Measurements from ENCODE around the gene UVRAG. TPM values are rescaled to one million over a fixed set of nuclear protein-coding genes. Genes with fewer than 3 reads are reported as not detected.

The UVRAG gene
- total and polyA plus RNA-seq, 2 of the 4 experiments (the other 2 are of a cell fraction) = 5.6 to 10.9 TPM

DNA sequence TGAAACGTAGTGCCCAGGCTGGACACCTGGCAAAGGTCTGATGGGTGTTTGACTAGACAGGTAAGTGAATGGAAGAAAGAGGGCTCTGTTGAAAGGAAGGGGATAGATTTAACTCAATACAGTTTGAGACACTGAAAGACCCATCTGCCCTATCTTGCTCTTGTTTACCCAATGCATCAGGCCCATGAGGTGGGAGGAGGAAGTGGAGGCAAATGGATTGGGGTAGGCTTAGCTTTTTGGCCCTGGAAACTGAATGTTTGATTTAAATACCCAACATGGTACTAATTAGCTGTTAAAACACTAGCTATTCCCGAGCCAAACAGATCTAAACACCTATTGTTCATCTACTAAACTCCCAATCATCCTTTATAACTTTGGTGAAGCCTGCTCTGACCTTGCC, 3.5 kb upstream of the UVRAG start:
- H3K9ac ChIP-seq (ENCODE audit: low read depth, low read length) = no peak overlapping the region
- WGBS, 2 experiments (ENCODE audit: extremely low coverage in 2 of 2, insufficient read length in 1 of 2) = no CpG with 5 or more reads among the region's 2 CpGs
- dilution Hi-C loops (cut with HindIII; ENCODE audit: low sequenced_read_pairs, unreplicated experiment) (no loop called here), in situ Hi-C loops (cut with MboI; ENCODE audit: low sequenced_read_pairs) (no loop called here), intact Hi-C loops (cut with micrococcal nuclease) (no loop called here)
- H3K79me1 ChIP-seq (ENCODE audit: low read depth in 1 of 2, low read length in 2 of 2) = peaks cover 9 to 14% of the 10 kb centered on the region in 2 experiments; a peak in 3 of 4 replicates
- no TSS peak for BruUV-seq (replicated peaks)
- H2AK5ac ChIP-seq (ENCODE audit: low read depth, low read length) = no peak overlapping the region
- no peak overlapping the region for H4K5ac ChIP-seq (ENCODE audit: low read depth, low read length)
- POLR2A ChIA-PET (ENCODE audit: unreplicated experiment) = no interaction called here
- no peak overlapping the region for H3K27ac ChIP-seq (ENCODE audit: insufficient read depth, low read length)
- H2BK5ac ChIP-seq (ENCODE audit: low read depth, low read length, poor library complexity, severe bottlenecking) = no peak overlapping the region
- DNase-seq = no peak
- 0 out of 2 replicates have a peak, but pooled peaks cover 2% of the 10 kb centered on the region for H4K20me1 ChIP-seq (ENCODE audit: insufficient read depth, low read length)
- H3K56ac ChIP-seq (ENCODE audit: extremely low read depth, insufficient read depth, low read length) = no peak overlapping the region
- no peak for ATAC-seq (ENCODE audit: low read depth)
- no peaks in the 10 kb centered on the region for H3K9me1 ChIP-seq (ENCODE audit: insufficient read depth, low read length)
- H2AFZ ChIP-seq (replicated peaks; ENCODE audit: low read length, poor library complexity) = no peak overlapping the region
- no peak overlapping the region for H3K14ac ChIP-seq (replicated peaks; ENCODE audit: low read depth, low read length)
- H3K23ac ChIP-seq (ENCODE audit: low read depth, low read length) = no peak overlapping the region
- H4K91ac ChIP-seq (ENCODE audit: insufficient read depth, low read depth, low read length) = no peak overlapping the region
- H4K8ac ChIP-seq (ENCODE audit: low read depth in 2 of 2, low read length in 2 of 2) = no peak overlapping the region
- H3K18ac ChIP-seq (ENCODE audit: low read depth, low read length) = no peak overlapping the region
- no peak overlapping the region for H3K4me2 ChIP-seq (ENCODE audit: low read depth, low read length)
- no peaks in the 10 kb centered on the region for H3K9me3 ChIP-seq (ENCODE audit: control insufficient read depth, insufficient read depth, low read length)
- H3K4ac ChIP-seq (ENCODE audit: low read depth, low read length) = no peak overlapping the region
- TF ChIP-seq NFE2L2 (IDR thresholded peaks at IDR 0.05; ENCODE audit: low read depth, low read length) = no peak
- H3K4me3 ChIP-seq (ENCODE audit: insufficient read depth, low read depth, low read length) = no peak overlapping the region
- CTCF ChIA-PET = interaction anchor here (2.3 kb wide), 1 partner anchor 8 kb away, joined by 6 read pairs; no protein-coding TSS in a partner anchor
- H2AK9ac ChIP-seq (replicated peaks; ENCODE audit: low read depth, low read length, poor library complexity) = no peak overlapping the region
- no peak overlapping the region for H2BK15ac ChIP-seq (ENCODE audit: low read depth, low read length)
- peaks cover 7% of the 10 kb centered on the region; the same call in 1 of the 2 replicates for H3K27me3 ChIP-seq (ENCODE audit: control insufficient read depth, insufficient read depth, low read length)
- H3K4me1 ChIP-seq (ENCODE audit: control insufficient read depth, insufficient read depth, low read length) = peaks cover 2% of the 10 kb centered on the region
- no peaks in the 10 kb centered on the region for H3K36me3 ChIP-seq (ENCODE audit: control insufficient read depth, insufficient read depth, low read length)
- H2BK20ac ChIP-seq (ENCODE audit: low read depth, low read length) = no peak overlapping the region
- no peak overlapping the region for H2BK120ac ChIP-seq (ENCODE audit: low read depth, low read length)

Measured in IMR-90 (cell line).